ENCODE data around the gene CAVIN2.

CAVIN2 gene

DNA sequence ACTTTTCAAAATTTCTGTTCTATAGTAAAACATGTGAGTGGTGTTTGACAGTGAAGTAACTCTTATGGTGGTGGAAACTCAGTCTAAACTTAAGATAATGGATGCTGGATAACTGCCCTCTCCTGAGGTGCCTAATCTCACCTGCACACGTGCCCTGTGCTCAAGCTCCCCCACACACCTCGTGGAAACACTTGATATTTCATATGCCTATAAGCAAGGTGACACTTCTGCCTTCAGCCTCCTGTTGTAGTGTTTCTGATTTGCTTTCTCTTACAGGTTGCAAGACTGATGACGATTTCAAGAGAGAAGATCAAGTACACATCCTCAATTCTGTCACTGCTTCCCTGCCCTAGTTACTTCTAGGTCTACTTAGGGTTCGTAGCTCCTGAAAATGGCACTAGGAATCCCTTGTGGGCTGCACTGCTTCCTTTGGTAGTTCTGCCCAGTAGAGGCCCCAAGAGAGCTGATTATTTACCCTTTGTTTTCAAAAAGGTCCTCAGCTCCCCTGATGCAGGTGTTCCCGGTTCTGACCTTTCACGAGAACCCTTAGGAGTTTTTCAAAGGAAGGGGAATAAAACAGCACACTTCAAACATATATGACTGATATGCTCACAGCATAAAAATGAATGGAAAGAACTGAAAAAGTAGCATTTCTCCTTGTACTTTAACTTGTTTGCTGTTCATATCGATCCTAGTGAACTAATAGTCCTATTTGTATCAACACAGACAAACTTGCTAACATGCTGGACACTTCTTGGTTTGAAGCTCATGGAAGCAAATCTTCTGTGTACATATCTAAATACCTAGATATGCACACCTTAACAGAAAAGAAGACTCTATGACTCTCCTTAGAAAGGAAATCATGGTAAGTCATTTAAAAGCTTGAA is 6.7 kb downstream of the CAVIN2 start:
- DNase-seq (ENCODE audit: low spot score), result no peak

DNA sequence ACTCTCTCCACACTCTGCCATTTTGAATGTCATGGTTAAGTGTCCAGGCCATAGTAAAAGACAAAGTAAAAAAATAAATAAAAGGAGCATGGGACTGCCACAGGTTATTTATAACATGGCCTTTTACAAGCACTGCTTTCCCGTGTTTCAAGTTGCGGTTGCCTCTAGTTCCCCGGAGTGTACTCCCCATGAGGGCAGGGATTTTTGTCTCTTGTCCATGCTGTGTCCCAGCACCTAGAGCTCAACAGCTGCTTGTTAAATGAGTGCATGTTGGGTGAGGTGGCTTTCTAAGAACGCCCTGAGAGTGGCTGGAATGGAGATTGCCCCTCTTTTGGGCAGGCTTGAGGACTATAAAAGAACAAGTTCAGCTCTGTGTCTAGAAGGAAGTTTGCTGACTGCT is 8.4 kb downstream of the CAVIN2 start:
- DNase-seq (ENCODE audit: low spot score), result no peak

DNA sequence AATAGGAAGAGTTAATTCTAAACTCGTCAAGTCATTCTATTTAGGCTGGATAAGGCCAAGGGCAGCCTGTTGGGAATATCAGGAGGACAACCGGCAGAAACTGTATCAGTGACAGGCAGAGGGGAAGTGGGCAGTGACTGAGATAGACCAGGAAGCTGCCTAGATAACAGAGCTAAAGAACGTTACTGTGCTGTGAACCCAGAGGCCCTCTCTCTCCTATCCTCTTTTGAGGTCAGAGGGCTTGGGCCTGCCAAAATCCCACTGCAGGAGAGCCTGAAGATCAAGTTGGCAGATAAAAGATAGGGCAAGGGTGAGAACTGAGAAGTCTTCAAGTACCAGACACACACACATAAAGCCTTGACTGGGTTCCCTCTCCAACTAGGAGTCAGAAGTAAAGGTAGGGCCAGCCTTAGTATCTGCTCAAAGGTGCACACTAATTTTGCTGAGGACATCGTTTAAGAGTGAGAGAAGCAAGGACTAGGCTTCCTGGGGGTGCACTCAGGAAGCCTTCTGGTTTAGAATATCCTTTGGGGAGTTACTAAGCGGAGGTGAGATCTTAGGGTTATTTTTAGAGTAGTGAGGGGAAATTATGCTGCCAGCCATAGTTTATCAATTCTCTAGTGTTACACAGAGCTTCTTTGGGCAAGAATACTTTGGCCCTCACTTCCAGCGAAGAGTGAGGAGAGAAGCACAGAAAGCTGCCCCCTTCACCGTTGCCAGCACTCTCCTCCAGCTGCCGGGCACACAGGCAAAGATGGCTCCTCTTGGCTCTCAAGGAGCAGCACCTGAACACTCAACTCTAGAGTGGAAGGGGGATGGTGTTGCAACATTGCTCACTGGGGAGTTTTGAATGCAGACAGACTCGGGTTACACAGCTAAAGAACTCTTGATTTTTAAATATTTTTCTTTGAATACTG is 9.8 kb downstream of the CAVIN2 start:
- DNase-seq (ENCODE audit: low spot score), result no peak

DNA sequence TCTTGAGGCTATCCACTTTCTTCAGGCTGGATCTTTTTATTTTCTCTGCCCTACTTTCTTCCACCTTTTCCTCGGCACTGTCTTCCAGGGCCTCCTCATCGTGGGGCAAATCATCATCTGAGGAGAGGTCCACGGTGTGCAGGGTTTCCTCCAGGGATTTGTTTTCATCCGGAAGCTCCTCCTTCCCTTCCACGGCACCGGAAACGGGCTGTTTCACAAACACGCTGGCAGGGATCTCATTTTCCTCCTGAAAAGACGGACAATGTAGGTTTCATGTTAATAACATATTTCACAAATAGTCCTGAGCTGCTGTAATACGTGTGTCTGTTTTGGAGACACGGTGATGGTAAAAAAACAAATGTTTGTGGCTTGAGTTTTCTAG is 10.4 kb downstream of the CAVIN2 start:
- no peak for DNase-seq (ENCODE audit: low spot score)

DNA sequence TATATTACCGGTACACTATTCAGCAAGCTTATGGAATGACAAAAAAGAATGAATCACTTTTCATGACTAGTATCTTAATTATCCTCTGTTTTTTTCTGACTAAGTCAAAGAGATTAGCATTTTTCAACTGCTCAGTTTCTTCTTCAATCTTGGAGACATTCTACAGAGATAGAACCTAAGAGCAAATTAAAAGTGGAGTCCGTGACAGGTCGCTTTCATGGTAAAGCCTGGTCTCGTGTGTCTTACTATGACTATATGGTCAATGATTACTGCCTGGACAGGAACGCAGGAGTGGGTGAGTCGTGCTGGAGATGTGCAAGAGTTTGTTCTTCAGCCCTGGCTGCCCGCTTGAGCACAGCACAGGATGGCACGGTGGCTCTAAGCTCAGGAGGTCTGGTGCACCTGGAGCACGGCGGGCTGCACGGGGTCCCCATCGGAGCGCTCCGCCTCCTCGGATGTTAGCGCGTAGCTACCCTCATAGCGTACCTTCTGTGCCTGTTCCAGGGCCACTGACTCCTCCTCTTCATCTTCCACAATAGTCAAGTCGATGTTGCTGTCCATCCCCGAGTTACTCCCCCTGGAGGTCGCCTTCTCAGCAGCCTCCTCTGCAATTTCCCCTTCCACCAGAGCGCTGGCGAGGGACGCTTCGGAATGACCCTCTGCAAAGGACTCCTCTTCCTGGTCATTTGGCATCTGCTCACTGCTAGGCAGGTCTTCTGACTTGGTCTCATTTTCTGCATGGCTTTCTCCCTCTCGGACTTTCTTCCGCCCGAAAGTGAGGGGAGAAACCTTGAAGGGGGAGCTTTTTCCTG is 11.1 kb downstream of the CAVIN2 start:
- no peak for DNase-seq (ENCODE audit: low spot score)

DNA sequence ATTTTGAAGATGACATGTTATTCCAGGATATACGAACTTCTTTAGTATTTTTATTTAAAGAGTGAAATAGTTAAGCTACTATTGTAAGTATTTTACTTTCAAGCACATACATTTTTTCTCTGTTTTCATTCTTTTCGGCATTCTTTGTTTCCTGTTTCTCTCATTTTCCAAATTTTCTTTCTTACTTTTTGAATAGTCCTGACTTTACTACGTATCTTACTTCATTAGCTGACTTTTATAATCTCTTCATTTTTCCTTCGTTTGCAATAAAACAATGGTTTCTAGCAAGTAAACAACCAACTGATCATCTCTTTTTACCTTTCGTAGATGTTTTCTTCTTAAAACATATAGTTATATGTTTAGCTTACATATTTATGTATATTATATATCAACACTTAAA is 11.8 kb downstream of the CAVIN2 start:
- no peak for DNase-seq (ENCODE audit: low spot score)

DNA sequence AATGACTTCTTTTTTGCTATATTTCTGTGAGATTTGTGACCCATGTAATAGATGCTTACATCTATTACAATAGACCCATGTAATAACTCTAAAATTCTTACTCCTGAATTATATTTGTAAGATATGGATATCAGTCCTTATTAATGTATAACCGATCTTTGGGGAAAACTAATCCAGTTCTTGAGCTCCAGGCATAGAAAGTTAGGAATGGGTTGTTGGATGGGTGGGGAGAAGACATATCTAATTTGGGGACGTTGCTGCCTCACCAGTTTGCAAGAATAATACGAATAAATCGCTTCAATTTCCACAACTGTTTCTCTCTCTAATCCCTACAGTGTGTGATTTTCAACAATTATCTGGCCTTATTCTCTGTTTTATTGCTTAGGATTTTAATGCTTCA is 13.5 kb downstream of the CAVIN2 start:
- DNase-seq (ENCODE audit: low spot score), result no peak

DNA sequence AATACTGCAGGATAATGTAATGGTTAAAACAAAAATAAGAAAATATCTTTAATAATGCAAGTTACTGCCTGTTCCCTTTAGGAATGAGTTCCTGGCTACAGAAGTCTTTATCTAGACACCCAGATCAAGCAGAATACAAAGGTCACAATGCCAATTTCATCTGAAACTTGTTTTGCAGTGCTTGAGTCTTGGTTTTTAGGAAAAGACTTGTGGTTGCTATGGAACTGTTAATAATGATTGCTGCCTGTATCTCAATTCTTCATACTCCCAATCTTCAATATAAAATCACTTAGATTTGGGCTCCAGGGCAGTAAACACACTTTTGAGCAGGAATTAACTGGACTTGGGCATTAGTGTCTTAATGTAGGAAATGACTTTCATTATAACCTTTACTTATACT is 14.2 kb downstream of the CAVIN2 start:
- no peak for DNase-seq (ENCODE audit: low spot score)

DNA sequence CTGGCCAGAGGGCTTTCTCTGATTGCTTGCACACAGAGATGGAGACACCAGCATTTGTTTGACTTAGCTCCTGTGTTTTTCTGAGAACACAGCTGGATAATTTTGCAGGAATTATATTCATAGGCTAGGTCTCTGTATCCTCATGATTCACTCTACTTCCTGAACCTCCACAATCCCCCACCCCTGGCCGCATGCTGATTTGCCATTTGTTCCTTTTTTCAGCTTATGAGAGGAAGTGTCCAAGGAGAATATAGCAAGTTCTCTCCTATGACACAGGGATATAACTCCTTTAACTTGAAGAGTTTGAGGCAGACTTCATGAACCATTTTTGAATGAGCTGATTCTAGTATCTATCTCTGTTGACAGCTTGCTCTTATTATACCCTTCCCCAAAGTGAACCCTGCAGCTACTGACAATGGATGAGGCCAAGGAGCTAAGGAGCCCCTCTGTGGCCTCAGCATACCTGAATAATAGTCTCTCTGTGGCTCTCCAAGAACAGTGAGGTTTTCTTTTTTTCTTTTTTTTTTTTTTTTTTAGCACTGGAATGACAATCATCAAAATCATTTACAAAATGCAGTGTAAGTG is 15.4 kb downstream of the CAVIN2 start:
- DNase-seq (ENCODE audit: low spot score), result no peak

DNA sequence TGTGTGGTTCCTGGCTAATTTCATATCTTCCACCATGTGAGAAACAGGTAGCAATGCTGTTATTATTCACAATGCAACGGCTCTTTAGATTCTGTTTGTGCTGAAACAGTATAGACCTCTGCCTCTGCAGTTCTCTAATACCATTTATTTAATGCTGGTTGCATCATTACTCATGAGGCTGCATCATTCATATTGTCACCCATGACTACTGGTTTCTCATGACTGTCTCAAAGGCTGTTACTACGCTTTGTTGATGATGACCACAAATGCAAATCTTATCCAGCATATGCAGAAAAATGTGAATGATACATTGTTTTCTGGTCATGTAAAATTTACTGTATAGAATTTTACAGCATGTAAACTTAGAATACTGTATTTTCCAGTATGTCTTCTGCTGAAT is 22.5 kb downstream of the CAVIN2 start:
- DNase-seq (ENCODE audit: low spot score), result no peak

DNA sequence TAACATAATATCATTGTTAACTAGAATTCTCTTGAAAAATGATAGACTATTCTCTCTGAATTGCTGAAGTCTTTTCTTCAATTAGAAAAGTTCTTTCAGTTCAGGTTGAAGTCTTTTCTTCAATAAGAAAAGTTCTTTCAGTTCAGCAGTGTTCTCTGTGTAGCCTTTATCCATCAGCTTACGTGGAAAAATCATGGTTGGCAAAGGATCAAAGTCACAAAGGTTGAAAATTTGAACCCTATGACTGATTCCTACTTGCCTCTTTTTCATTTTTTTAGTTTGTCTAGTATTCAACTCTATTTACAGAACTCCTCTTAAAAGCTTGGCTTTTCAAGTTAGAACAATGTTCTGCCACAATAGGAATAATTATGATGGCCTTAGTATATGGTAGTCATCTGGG is 25.8 kb downstream of the CAVIN2 start:
- DNase-seq (ENCODE audit: low spot score), result no peak

DNA sequence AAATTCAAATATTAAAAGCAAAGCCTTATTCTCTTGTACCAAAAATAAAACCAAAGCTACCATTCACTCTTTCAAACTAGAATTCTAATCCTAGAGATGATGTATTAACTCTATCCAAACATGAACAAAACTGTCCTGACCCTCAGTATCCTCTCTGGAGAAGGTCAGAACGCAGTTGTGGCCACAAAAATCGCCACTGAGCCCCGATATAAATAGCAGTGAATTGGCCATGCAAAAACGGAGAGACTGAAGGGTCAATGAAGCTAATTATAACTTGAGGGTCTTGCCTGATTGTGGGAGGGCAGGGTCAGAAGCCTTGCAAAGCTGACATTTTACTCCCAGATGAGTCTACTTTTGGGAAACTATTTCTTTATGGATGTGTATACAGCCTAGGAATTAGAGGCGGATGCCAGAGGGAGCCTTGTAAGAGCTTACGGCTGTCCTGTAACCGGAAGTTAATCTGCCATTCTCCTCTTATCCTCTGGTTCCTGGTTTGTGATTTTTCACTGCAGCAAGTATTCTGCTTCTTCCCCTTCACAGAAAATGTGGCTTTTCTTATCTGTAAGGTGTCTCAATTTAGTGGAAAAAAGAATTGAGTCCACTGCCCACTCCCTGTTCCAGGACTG is 28.1 kb downstream of the CAVIN2 start:
- DNase-seq (ENCODE audit: low spot score), result no peak

DNA sequence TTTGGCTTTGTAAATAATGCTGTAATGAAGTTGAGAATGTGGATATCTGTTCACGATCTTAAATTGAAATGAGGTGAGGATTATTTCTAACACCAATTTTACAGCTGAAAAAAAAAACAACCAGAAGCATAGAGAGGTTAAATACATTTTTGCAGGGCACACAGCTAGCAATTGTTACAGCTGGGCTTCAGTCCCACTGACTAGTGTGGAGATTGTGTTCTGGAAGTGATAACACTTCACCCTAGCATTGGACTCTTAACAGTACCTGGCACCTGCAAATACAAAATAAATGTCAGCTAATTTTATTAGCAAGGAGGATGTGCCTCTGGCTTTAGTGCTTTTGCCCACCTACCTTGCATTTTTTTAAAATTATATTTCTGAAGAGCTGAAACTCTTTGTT is 28.8 kb downstream of the CAVIN2 start:
- no peak for DNase-seq (ENCODE audit: low spot score)

DNA sequence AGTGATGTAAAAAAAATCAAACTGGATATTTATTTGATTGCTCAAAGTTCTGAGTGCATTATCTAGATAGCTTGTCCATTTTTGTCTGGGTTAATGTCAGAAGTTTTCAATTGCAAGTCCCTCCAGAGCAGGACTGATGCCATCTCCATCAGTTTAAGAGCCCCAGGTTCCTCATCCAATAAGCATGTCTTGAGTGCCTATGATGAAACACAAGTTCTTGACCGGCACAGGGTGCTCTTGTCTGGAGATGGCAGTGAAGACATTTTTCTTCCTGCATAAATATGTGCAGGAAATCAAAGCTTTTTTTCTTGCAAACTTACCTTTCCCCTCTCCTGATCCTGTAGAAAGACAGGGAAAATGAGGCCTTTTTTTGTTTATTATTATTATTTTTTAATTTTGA is 31.9 kb downstream of the CAVIN2 start:
- no peak for DNase-seq (ENCODE audit: low spot score)

DNA sequence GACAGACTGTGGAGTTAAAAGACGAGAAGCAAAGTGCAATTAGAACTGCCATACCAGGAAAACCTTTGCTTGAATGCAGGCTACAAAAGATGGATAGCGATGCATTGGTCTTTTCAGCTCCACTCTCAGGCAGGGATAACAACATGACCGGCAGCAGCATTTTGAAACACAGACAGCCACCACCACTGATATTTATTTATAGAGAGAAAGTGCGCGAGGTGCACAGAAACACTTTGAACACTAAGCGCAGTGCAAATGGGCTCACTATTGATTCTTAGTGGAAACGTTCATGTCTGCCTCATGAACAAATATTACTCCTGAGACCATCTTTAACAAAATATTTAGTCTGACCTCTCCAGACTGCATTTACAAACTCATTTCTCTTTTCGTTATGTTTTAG is 32.9 kb downstream of the CAVIN2 start:
- DNase-seq (ENCODE audit: low spot score), result no peak

DNA sequence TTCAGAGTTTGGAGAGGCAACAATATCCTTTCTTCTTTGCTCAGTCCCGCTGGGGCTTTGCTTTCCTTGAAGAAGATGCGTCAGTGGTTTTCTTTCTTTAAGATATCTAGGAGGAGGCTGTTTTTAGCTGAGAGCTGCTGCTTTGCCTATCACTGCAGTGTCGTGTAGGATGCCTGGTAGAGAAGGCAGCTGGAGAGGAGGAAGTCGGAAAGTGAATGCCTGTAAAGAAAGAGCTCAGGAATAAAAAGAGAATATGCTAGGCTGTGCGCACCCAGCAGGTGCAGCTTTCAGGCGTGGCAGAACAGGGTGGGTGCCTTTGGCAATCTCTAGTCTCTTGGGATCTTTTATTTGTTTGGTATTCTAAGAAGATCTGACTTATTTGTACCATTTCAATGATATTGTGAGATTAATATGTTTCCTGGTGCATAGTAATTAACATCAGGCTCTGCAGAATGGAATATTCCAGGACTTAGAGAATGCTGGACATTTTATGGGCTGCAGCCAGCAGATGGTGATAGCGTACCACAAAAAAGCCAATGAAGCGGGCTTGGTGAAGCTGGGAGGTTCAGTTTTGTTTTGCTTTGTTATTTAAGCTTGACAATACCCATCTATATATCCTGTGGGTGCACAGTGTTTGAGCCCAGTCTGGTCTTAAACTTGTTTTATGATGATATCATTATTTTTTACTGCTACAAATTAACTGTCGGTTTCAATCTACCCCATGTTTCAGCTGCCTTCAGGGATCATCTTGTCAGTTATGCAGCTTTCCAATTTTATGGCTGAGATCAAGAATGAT is 34.9 kb downstream of the CAVIN2 start:
- peak; percentile 13 for DNase-seq (ENCODE audit: low spot score)

DNA sequence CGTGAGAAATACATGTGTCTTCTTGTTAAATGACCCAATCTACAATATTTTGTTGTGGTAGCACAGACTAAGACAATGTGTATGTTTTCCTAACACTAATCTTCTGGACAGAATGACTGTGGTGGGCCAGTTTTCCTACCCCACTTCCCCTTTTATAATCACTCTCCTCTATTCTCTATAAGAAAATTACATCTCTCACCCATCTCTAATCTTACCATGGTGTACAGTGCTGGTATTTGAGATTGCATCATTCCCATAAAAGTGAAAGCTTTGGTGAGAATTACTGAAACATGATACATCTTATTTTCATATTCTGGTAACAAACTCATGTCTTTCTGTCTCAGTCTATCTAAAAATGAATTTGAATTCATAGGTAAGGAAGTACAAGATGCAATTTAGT is 40.5 kb downstream of the CAVIN2 start:
- no peak for DNase-seq (ENCODE audit: low spot score)

DNA sequence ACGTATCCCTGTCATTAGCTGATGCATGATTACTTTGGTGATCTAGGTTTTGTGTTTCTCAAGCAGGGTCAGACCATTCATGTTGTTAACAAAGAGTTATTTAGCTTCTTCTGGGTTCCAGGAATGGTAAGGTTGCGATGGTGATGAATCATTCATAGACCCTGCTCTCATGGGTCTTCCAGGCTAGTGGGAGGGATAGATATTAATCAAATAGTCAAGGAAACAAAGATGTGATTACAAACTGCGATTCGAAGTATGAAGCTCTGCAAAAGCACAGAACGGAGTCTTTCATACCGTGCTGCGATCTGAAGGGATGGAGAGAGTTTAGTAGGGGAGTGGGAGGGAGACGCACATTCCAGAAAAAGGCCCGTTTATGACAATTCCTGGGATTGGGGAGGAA is 42.1 kb downstream of the CAVIN2 start:
- no peak for DNase-seq (ENCODE audit: low spot score)

DNA sequence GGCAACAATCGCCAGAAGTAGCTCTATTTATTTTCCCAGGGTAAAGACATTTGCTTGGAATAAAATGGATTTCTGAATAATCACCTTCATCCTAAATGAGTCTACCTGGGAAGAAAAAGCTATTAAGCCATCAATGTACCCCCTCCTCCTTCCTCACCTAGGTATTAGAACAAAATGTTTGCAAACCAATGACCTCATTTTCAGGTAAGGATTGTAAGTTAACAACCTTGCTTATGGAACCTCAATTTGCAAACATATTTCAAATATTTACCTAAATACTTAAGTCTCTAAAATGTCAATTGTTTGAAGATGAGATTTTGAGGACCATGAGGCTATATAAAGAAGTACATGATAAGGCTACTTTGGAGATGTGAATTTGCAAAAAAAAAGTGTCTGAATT is 43.9 kb downstream of the CAVIN2 start:
- DNase-seq (ENCODE audit: low spot score), result no peak

DNA sequence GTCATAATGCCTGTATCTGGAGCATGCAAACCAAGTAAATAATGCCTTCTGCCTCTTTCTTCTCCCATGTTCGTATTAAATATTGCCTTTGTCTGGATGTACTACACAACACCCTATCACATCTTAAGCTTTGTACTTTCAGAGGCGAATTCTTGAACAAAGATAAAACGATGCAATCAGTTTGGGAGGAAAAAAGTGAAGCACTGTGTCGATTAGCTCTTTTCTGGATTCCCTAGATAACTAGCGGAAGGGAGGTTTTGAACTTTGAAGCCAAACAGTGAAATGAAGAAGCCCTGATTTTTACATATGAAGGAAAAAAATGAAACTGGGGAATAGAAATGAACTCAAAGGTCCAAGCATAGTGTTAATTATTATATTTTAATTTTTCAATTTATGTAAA is 44.7 kb downstream of the CAVIN2 start:
- no peak for DNase-seq (ENCODE audit: low spot score)

DNA sequence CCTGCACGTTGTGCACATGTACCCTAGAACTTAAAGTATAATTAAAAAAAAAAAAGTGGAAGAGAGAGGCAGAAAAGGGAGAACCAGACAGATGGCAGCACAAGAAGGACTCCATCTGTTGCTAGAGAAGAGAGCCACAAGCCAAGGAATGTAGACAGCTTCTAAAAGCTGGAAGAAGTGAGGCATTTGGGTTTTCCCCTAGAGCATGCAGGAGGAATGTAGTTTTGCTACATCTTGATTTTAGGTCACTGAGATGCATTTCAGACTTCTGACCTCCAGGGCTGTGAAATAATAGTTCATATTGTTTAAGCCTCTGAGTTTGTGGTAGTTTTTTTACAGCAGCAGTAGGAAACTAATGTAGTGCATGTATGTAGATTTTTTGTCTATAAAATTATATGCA is 46.0 kb downstream of the CAVIN2 start:
- DNase-seq (ENCODE audit: low spot score), result no peak
